H9 (cell line): ENCODE data around the gene CD48. TPM values are rescaled to one million over a fixed set of nuclear protein-coding genes. Genes with fewer than 3 reads are reported as not detected.
A peak's percentile ranks its signal among the peaks of the same experiment; 100 is the strongest.

Experiments used
- DNase-seq: peaks from one replicate; pipeline ENCODE4 v3.0.0-alpha.2; 2017
- H2AFZ ChIP-seq: one replicate; pipeline ENCODE4 v1.6.1; 2013; ENCODE audit warnings: mild to moderate bottlenecking, low read length, control low read depth, moderate library complexity
- H2AK5ac ChIP-seq: 2 replicates; pipeline ENCODE4 v1.6.1; 2013; ENCODE audit warnings: low read length, control low read depth, mixed read lengths; ENCODE audit not compliant: insufficient read length
- H2BK120ac ChIP-seq: one replicate; pipeline ENCODE4 v1.6.1; 2013; ENCODE audit warnings: low read depth, mild to moderate bottlenecking, low read length, control low read depth, inconsistent platforms; ENCODE audit not compliant: poor library complexity, severe bottlenecking
- H2BK12ac ChIP-seq: 2 replicates; pipeline ENCODE4 v1.6.1; 2013; ENCODE audit warnings: low read length, control low read depth, mixed read lengths, low read depth; ENCODE audit not compliant: insufficient read length
- H2BK15ac ChIP-seq: 2 replicates; pipeline ENCODE4 v1.6.1; 2013; ENCODE audit warnings: low read depth, low read length, control low read depth
- H2BK20ac ChIP-seq: one replicate; pipeline ENCODE4 v1.6.1; 2013; ENCODE audit warnings: low read depth, mild to moderate bottlenecking, low read length, control low read depth, inconsistent platforms; ENCODE audit not compliant: poor library complexity, severe bottlenecking
- H2BK5ac ChIP-seq: 2 replicates; pipeline ENCODE4 v1.6.1; 2013; ENCODE audit warnings: low read length, control low read depth, mixed read lengths; ENCODE audit not compliant: insufficient read length
- H3K14ac ChIP-seq: 2 replicates; pipeline ENCODE4 v1.6.1; 2013; ENCODE audit warnings: low read length, control low read depth; ENCODE audit not compliant: insufficient read depth
- H3K18ac ChIP-seq: 2 replicates; pipeline ENCODE4 v1.6.1; 2013; ENCODE audit warnings: low read depth, mild to moderate bottlenecking, mixed read lengths, low read length, control low read depth; ENCODE audit not compliant: insufficient read length
- H3K23ac ChIP-seq: 2 replicates; pipeline ENCODE4 v1.6.1; 2013; ENCODE audit warnings: low read length, control low read depth, mixed read lengths, low read depth; ENCODE audit not compliant: insufficient read length
- H3K23me2 ChIP-seq: 2 replicates; pipeline ENCODE4 v1.6.1; 2013; ENCODE audit warnings: low read depth, mild to moderate bottlenecking, mixed read lengths, low read length, control low read depth; ENCODE audit not compliant: insufficient read length, poor library complexity, severe bottlenecking
- H3K27ac ChIP-seq: 2 replicates; pipeline ENCODE4 v1.5.1; 2013; ENCODE audit warnings: low read length, control low read depth, mixed read lengths, low read depth; ENCODE audit not compliant: insufficient read length
- H3K27me3 ChIP-seq: 2 replicates; pipeline ENCODE4 v1.6.1; 2013; ENCODE audit warnings: low read length, control low read depth, inconsistent platforms; ENCODE audit not compliant: insufficient read depth
- H3K4ac ChIP-seq: 2 replicates; pipeline ENCODE4 v1.6.1; 2013; ENCODE audit warnings: low read depth, mild to moderate bottlenecking, control low read depth, inconsistent platforms, low read length, moderate library complexity
- H3K4me1 ChIP-seq: 2 replicates; pipeline ENCODE4 v1.6.1; 2013; ENCODE audit warnings: low read length, control low read depth, inconsistent platforms; ENCODE audit not compliant: insufficient read depth
- H3K4me2 ChIP-seq: 2 replicates; pipeline ENCODE4 v1.6.1; 2013; ENCODE audit warnings: low read length, control low read depth, mixed read lengths; ENCODE audit not compliant: insufficient read length, insufficient read depth
- H3K56ac ChIP-seq: 2 replicates; pipeline ENCODE4 v1.6.1; 2013; ENCODE audit warnings: low read depth, mild to moderate bottlenecking, mixed read lengths, low read length, control low read depth; ENCODE audit not compliant: insufficient read length
- H3K79me1 ChIP-seq: 2 replicates; pipeline ENCODE4 v1.6.1; 2013; ENCODE audit warnings: low read depth, mild to moderate bottlenecking, moderate library complexity, low read length, control low read depth, inconsistent platforms; ENCODE audit not compliant: insufficient read depth, poor library complexity, severe bottlenecking
- H3K79me2 ChIP-seq: 2 replicates; pipeline ENCODE4 v1.6.1; 2013; ENCODE audit warnings: low read length, control low read depth, inconsistent platforms; ENCODE audit not compliant: insufficient read depth
- H3K9ac ChIP-seq: 2 replicates; pipeline ENCODE4 v1.6.1; 2013; ENCODE audit warnings: low read length, control low read depth, mixed read lengths; ENCODE audit not compliant: insufficient read length; ENCODE audit errors: extremely low read depth
- H3K9me3 ChIP-seq: one replicate; pipeline ENCODE4 v1.6.1; 2013; ENCODE audit warnings: low read depth, low read length, inconsistent platforms; ENCODE audit not compliant: control insufficient read depth
- H3T11ph ChIP-seq: one replicate; pipeline ENCODE4 v1.6.1; 2013; ENCODE audit warnings: mild to moderate bottlenecking, low read length, control low read depth, inconsistent platforms
- H4K20me1 ChIP-seq: one replicate; pipeline ENCODE4 v1.6.1; 2013; ENCODE audit not compliant: control insufficient read depth, insufficient read length, insufficient read depth
- H4K5ac ChIP-seq: 2 replicates; pipeline ENCODE4 v1.6.1; 2013; ENCODE audit warnings: low read depth, mild to moderate bottlenecking, mixed read lengths, low read length, control low read depth; ENCODE audit not compliant: insufficient read length
- H4K8ac ChIP-seq: replicated peaks from 2 replicates; pipeline ENCODE4 v1.6.1; 2013; ENCODE audit warnings: low read length, control low read depth, mixed read lengths, low read depth; ENCODE audit not compliant: insufficient read length
- H4K91ac ChIP-seq: 2 replicates; pipeline ENCODE4 v1.6.1; 2013; ENCODE audit warnings: low read depth, mild to moderate bottlenecking, moderate library complexity, mixed read lengths, low read length, control low read depth; ENCODE audit not compliant: insufficient read length
- H3K27ac Mint-ChIP-seq, 3 experiments: 2 replicates in 2 of 3; 3 replicates in 1 of 3; pipeline ENCODE4 v1.8.0; 2020 to 2021; ENCODE audit warnings: mixed read lengths in 3 of 3, mild to moderate bottlenecking in 1 of 3, moderate library complexity in 1 of 3
- H3K27me3 Mint-ChIP-seq: 2 replicates; pipeline ENCODE4 v1.8.0; 2021; ENCODE audit warnings: low read depth, mild to moderate bottlenecking, moderate library complexity, mixed read lengths
- H3K36me3 Mint-ChIP-seq, 3 experiments: 2 replicates in 2 of 3; 3 replicates in 1 of 3; pipeline ENCODE4 v1.8.0; 2020 to 2021; ENCODE audit warnings: low read depth in 3 of 3, mixed read lengths in 3 of 3; ENCODE audit not compliant: insufficient read depth in 1 of 3
- H3K4me1 Mint-ChIP-seq, 2 experiments: 2 replicates each; pipeline ENCODE4 v1.8.0; 2020; ENCODE audit warnings: mixed read lengths in 2 of 2
- H3K4me3 Mint-ChIP-seq, 2 experiments: 2 replicates in 1 of 2; 3 replicates in 1 of 2; pipeline ENCODE4 v1.8.0; 2020 to 2021; ENCODE audit warnings: mild to moderate bottlenecking in 2 of 2, mixed read lengths in 2 of 2, moderate library complexity in 1 of 2
- H3K9me3 Mint-ChIP-seq, 2 experiments: 2 replicates in 1 of 2; 3 replicates in 1 of 2; pipeline ENCODE4 v1.8.0; 2020; ENCODE audit warnings: mild to moderate bottlenecking in 2 of 2, mixed read lengths in 2 of 2, moderate library complexity in 1 of 2
- WGBS: extraction: QIAGEN DNeasy Blood & Tissue Kit; methylation state at CpG from one replicate; pipeline ENCODE4 v1.1.7; 2013; ENCODE audit warnings: missing lambda C conversion rate, low lambda C conversion rate, mixed read lengths; ENCODE audit not compliant: insufficient read length; ENCODE audit errors: extremely low coverage; 5-methylcytosine and 5-hydroxymethylcytosine counted together
- total RNA-seq: library from RNA; stranded (reverse); gene quantifications from 2 replicates; pipeline ENCODE4 v1.2.1, GENCODE V29; 2021
- TF ChIP-seq, protein P1 (sequence below): fragments of 200-600 bp; sonication (generic); conservative IDR thresholded peaks from 3 replicates; pipeline ENCODE4 v1.8.0; 2021; ENCODE audit warnings: antibody characterized with exemption, mild to moderate bottlenecking

The CD48 gene
- total RNA-seq, 1 experiment from 2014 or later: not detected

DNA sequence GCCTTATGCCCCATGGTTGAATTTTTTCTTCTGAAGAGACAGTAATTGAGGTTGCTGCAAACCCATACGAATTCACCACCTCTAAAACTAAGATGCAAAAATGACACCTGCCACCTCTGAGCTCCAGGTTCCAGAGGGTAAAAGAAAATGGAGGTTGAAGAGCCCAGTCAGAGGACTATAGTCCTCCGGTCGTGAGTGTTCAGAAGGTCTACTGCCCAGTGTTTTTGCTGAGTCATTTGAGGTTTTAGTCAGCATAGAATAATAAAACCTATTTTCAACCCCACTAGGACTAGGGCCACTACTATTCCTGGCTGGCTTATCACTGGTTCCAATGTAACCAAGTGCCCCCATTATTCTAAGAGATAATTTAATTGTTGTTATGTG, 14.5 kb upstream of the CD48 start:
- Histone ChIP-seq H2BK15ac (no peak overlapping the region), H3K9me3 (no peaks in the 10 kb centered on the region), H3K18ac (no peak overlapping the region), H3K14ac (no peak overlapping the region), H4K91ac (no peak overlapping the region), H3K4me2 (peak overlapping the region; percentile 6), H2BK20ac (peak overlapping the region; percentile 50), H3K4me1 (no peaks in the 10 kb centered on the region; the same call in 1 of the 2 replicates), H3K23me2 (no peaks in the 10 kb centered on the region), H2BK120ac (no peak overlapping the region), H2AFZ (no peak overlapping the region), H3K27ac (no peak overlapping the region), H3T11ph (no peak overlapping the region), H2BK12ac (no peak overlapping the region), H2BK5ac (no peak overlapping the region), H2AK5ac (no peak overlapping the region), H4K5ac (no peak overlapping the region), H3K56ac (no peak overlapping the region), H3K79me1 (no peaks in the 10 kb centered on the region), H3K23ac (no peak overlapping the region), H4K8ac (no peak overlapping the region), H3K9ac (no peak overlapping the region), H3K4ac (no peak overlapping the region), H3K79me2 (no peaks in the 10 kb centered on the region), H4K20me1 (no peaks in the 10 kb centered on the region), H3K27me3 (no peaks in the 10 kb centered on the region)
- no CpG with 5 or more reads among the region's 3 CpGs for WGBS
- Mint-ChIP-seq H3K4me1 (peaks cover 13 to 18% of the 10 kb centered on the region in 2 experiments), H3K36me3 (no peaks in the 10 kb centered on the region), H3K27ac (no peak overlapping the region), H3K9me3 (no peaks in the 10 kb centered on the region), H3K4me3 (no peak overlapping the region), H3K27me3 (no peaks in the 10 kb centered on the region)
- DNase-seq: no peak
- TF ChIP-seq, protein P1, sequence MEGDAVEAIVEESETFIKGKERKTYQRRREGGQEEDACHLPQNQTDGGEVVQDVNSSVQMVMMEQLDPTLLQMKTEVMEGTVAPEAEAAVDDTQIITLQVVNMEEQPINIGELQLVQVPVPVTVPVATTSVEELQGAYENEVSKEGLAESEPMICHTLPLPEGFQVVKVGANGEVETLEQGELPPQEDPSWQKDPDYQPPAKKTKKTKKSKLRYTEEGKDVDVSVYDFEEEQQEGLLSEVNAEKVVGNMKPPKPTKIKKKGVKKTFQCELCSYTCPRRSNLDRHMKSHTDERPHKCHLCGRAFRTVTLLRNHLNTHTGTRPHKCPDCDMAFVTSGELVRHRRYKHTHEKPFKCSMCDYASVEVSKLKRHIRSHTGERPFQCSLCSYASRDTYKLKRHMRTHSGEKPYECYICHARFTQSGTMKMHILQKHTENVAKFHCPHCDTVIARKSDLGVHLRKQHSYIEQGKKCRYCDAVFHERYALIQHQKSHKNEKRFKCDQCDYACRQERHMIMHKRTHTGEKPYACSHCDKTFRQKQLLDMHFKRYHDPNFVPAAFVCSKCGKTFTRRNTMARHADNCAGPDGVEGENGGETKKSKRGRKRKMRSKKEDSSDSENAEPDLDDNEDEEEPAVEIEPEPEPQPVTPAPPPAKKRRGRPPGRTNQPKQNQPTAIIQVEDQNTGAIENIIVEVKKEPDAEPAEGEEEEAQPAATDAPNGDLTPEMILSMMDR: no peak
